NCI-H748 treated with DMSO at 0.1 percent for 48 hours (cell line): Measurements from ENCODE around the gene MEGF11.

Experiments
- DNase-seq: peaks from one replicate; lab custom pipeline; 2025; lab: John Stamatoyannopoulos, UW

MEGF11 gene

DNA sequence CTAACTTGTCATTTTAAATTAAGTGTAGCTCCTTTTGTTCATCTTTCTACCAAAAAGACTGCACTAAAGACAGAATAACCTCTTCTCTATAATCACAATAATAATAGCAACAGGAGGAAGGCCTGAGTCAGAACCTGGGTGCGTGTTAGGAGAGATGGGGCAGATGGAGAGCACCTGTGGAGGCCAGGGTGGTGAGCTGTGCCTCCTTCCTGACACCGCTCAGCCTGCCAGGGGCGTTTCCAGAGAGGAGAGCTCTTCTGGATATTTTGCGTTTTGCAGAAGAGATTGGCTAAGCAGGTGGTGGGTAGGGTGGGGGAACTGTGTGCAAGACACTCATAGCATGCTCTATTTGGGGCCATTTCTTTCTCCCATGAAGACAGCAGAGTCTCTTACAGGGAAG is 83.5 kb downstream of the MEGF11 start:
- DNase-seq: no peak

DNA sequence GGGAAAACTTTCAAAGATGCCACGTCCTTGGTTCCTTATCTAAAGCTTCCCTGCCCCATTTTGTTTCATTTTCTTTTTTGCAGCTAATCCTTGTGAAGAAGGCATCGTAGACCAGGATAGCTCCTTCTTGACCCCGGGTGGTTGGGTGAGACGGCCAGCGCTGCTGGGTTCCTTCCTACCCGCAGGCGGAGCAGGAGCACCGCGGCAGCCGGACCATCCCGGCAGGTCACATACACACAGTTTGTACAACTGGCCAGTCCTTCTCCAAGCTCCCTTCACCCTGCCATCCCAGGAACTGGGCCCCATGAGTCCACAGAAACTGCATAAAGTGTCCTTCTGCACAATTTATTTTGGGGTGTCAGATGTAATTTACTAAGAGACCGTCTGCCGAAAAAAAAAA is 83.9 kb downstream of the MEGF11 start:
- no peak for DNase-seq

DNA sequence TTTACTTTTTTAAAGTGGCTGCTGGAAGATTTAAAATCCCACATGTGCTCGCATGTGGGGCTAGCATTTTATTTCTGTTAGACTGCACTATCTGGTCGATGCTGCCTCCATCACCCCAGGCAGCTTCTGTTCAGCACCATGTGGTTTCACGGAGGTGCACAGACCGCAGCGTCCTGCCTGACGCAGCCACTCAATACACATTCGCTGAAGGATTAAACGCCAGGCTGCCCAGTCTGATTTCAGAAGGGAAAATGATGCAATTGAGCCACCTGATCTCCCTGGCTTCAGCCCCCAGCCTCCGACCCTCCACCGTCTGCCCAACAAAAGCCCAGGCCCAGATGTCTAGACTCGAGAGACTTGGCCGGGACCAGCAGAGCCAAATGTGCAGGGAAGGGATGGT is 84.5 kb downstream of the MEGF11 start:
- no peak for DNase-seq

DNA sequence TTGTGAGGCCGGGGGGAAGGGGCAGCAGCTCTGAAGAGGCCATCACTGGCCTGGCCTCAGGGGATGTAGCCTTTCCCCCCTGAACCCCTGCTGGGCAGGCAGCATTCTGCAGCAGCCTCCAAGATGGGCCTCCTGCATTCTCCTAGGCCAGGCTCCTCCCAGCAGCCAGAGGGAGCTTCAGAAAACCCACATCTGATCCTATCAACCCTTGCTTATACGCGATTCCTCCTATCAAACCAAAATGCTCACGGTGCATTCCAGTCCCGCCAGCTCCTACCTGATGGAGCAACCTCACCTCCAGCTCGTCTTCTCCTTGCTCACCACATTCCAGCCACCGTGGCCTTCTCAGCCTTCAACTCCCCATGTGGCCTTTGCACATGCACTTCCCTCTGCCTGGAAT is 85.7 kb downstream of the MEGF11 start:
- no peak for DNase-seq

DNA sequence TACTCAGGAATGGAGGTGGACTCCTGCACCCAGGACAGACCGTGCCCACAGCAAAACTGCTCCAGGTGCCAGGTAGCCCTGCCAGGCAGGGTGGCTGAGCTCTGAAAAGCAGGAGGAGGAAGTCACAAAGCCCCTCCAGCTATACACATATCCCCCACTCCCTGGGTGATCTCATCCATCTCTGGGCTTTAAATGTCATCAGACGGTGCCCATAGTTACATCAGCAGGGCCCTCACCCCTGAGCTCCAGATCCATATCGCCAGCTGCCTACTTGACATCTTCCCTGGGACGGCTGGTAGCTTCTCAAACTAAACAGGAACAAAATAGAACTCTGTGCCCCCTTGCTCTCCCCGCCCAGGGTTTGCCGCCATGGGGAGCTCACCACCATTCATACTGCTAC is 87.7 kb downstream of the MEGF11 start:
- no peak for DNase-seq

DNA sequence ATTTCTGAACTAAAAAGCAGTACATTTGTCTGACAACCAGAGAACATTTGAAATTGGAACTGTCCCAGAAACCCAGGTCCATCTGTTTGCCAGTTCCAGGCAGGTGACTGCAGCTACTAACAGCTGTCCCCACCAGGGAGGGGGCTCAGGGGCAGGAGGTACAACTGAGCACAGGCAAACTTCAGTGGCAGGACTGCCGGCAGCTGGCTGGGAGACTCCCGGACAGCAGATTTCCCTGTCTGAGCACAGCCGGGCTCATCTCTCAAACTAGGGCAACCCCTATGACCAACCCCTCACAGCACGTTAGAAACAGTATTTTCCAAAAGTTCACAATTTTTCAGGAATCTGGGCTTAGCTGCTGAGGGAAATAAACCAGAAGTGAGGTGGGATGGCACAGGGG is 88.8 kb downstream of the MEGF11 start:
- DNase-seq: no peak

DNA sequence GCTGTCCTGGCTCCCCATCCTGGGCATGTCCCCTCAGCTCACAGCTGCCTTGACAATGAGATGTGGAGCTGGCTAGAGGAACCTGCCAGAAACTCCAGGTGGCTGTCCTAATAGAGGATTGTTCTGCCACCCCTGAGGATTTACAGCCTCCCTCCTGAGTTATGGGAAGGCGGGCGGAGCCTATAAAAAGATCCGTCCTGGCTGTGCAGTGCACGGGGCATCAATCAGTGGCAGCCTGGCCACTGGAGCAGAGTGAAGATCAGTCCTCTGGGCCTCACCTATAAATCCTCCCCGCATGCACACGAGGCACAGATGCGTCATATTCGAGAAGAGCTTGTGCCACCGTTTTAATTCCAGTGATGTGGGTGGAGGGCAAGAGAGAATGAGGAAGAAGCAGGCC is 90.0 kb downstream of the MEGF11 start:
- DNase-seq: no peak

DNA sequence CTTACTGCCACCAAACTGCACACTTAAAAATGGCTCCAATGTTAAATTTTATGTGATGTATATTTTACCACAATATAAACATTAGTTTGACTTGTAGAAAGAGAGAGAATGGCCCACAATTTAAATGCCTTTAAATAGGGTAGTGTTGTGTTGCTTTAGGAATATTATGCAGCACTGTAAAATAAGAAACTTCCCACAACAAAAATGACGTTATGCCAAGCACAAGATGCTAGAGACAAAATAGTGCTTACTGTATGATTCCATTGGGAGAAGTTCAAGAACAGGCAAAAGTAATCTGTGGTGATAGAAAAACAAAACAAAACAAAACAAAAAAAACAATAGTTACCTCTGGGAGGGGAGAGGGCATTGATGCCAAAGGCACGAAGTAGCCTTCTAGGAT is 91.3 kb downstream of the MEGF11 start:
- DNase-seq: no peak

DNA sequence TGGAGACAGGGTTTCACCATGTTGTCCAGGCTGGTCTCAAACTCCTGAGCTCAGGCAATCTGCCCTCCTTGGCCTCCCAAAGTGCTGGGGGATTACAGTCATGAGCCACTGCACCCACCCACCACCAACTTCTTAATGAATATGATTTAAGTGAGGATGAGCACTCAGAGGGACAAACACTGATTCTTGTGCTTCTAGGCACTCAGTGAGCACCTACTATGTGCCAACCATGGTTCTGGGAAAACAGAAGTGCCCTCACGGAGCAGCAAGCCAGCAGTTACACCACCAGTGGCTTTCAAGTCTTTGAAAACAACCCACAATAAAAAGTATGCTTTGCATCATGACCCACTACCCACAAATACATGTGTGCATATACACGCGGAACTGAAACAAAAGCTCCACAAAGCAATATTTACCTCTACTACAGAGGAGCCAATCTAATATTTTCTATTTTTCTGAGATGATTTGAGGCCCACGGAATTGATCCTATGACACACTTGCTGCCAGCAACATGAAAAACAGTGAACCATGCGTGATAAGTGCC is 91.9 kb downstream of the MEGF11 start:
- no peak for DNase-seq

DNA sequence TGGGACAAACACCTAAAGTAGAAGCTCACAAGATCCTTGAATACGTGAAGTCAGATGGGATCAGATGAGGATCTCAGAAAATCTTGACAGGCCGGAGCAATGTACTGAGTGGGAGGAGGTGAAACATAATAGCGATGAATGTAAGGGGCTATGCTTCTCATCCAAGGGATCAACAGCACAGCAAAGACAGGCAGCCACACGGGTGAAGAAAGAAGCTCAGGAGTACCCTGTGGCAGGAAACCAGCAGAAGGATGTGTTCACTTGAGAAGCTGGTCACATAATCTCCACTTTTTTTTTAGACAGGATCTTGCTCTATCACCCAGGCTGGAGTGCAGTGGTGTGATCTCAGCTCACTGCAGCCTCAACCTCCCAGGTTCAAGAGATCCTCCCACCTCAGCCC is 92.4 kb downstream of the MEGF11 start:
- DNase-seq: no peak

DNA sequence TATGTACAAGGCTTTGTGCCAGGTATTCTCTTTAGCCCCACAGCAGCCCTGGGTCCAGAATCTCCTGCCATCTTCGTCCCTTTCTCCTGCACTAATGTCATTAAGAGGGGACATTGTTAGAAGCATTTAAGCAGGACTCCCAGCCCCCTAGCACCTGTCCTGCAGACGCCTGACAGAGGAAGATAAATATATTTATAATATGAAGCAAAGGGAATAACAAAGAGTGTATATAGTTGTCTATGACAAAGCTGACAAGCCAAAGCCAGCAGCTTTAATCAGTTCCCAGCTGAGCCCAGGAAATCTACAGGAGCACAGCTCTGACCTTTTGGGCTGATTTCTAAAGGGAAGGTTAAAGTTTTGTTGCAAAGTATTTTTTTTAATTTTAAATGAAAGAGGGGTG is 96.0 kb downstream of the MEGF11 start:
- no peak for DNase-seq

DNA sequence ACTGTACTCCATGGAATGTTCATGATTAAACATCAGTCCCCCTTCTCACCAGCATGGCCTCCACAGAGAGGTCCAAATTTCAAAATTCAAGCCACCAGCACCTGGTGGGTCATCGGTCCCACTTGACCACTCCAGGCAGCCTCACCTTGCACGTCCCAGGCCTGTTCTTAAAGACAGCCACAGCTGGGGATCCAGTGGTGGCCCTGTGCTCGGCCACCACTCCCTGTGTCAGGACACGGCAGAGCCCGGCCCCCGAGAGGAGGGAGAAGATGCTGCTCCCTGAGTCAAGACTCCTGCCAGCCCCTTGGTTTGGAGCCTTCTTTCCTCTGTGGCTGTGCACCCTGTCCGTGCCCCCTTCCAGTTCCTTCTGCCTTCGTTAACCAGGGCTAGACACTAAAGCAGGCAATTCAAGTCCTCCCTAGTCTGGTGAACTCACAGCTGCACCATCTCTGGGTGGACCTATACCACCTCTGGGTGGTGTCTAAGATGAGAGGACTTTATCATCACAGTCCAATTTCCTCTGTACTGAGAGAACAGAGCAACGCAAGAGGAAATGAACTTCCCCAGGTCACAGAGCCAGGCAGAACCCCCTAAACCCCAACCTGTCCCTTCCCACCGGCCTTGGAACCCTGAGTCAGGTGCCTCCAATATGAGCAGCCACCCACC is 97.1 kb downstream of the MEGF11 start:
- no peak for DNase-seq

DNA sequence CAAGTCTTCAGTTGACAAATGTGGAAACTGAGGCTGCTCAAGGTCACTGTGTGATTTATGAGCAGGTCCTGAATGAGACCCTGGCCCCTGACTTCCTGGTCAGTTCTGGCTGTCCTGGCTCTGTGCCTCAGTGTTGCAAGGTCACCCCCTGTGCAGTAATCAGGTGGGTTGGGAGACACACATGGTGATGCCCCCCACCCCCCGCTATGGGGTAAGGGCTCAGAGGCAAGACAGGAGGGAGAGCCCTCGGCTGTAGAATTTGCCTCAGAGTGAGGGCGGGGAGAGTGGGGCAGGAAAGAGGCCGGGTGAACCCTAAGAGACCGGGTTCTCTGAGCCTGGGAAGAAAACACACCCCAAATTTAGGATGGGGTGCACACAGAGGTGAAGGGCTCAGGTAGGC is 98.5 kb downstream of the MEGF11 start:
- DNase-seq: no peak

DNA sequence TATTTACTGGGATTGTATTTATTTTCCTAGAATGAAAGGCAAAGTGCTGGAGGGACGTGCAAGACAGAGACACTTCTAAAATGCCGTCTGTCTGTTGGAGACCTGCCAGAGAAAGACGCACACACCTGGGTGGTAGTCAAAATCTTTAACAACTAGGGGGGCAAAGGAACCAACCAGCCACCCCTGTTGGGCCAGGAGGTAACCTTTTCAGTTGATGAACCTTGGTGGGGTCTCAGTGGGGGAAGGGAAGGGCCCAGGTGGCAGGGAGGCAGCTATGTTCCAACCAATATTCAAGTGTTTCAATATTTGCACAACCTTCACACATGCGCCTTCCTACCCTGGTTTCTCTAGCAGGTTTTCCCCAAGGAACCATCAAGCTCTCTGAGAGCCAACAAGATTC is 99.0 kb downstream of the MEGF11 start:
- DNase-seq: peak; percentile 38

DNA sequence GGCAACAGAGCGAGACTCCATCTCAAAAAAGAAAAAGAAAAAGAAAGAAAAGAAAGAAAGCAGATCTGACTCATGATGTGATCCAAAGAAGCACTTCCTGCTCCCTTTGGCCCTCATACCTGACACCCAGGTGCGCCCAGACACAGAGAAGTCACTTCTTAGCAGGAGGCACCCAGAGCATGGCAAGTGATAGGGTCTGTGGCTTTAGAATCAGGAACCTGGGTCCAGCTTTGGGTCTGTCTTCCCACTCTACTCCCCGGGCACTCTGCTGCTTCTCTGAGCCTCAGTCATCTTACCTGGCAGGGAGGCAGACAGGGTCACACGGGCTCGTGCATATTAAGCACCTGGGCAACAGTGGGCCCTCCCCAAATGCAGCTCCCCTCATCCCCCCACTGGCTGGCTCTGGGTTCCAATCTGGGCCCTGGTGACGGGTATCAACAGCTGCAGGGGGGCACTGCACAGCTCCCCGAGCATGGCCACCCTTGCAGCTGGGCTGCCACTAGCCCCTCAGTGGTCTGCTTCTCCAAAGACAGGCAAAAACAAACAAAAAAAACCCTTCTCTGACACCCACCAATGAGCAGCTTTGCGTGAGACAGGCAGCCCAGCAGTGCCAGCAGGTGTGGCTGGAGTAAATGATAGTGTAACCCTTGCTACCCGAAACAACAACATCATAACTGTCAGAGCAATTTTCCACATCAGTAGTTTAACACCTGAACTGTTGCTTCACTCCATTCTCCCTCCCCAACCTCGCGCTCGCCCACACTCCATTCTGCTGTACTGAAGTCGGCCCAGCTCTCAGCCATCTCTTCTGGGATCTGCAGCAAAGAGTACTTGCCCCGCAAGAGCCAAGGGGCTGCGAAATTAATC is 99.8 kb downstream of the MEGF11 start:
- DNase-seq: peak; percentile 93

DNA sequence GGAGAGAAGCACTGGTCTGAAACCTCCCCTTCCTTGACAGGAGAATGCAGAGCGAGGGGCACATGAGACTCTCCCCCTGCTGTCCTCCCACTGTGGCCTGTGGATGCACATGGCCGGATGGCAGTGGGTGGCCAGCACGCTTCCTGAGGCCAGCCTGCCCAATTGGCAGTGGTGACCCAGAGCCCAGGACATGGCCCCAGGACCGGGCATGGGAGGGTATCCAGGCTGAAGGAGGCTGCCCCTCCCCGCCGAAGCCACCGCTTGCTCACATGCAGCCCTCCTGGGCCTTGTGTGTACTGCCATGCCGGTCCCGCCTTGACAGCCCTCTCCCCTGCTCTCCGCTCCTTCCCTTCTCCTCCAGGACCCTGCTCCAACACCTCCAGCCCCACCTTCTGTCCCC is 100.9 kb downstream of the MEGF11 start:
- no peak for DNase-seq

DNA sequence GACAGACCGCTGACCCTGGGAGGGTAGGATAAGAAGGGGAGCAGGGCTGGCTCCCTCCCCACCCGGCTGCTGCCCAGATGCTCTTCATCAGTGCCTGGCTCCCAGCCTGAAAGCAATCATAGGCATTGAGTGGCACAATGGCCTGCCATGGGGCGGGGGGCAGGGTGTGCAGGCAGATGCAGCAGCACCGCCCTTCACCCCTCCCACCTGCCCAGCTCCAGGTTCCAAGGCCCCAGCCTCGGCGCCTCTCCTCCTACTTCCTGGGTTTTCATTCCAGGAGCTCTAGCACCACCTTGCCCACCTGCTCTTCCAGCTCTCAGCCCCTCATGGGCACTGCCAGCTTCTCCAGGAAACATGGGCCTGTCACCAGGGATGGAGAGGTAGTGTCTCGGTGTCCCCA is 101.7 kb downstream of the MEGF11 start:
- DNase-seq: peak; percentile 5

DNA sequence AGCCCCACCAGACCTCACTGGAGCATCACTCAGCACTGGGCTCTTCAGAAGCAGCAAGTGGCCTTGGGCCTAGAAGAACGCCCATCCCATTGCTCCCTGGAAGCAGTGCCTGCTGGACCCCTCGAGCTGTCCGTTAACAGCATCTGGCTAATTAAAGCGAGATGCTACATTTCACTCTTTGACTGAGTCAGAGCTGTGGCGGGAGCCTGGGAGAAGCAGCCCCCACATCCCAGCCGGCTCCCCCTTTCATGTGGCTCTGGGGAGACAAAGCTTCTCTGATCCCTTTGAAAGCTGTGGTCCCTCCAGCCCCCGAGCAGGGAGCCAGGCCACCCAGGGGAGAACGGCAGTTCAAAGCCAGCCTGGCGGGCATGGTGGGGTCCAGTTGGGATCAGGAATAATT is 103.7 kb downstream of the MEGF11 start:
- no peak for DNase-seq

DNA sequence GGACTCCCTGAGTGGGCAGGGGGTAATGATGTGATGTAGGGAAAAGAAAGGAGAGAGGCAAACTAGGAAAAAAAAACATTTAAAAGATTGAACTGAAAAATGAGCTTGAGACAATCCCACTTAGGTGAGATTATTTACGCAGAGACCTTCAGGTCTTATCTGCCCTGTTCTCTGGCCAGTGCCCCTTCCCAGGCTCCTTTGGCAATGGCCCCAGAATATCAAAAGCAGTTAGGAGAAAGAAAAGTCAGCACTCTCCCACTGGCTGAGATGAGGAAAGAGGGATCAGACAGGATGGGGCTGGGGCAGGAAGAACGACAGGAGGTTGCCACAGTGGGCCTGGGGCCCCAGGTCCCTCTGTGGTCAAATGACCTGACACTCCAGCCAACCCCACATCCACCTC is 105.4 kb downstream of the MEGF11 start:
- DNase-seq: no peak

DNA sequence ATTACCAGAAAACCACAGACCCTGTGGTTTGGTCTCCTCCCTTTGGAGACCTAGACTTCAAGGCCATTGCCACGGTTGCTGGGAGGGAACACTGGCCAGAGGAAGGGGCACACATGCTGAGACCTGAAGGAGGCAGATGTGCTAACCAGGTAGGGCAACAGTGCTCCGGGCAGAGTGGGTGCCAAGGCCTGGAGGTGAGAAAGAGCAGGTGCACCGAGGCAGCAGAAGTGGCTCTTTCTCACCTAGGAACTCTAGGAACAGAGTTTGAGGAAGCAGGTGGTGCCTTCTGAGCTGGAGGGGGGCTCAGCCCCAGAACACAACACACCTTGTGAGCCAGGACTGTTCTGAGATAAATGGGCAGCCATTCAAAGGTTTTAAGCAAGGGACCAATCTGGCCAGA is 106.1 kb downstream of the MEGF11 start:
- no peak for DNase-seq

DNA sequence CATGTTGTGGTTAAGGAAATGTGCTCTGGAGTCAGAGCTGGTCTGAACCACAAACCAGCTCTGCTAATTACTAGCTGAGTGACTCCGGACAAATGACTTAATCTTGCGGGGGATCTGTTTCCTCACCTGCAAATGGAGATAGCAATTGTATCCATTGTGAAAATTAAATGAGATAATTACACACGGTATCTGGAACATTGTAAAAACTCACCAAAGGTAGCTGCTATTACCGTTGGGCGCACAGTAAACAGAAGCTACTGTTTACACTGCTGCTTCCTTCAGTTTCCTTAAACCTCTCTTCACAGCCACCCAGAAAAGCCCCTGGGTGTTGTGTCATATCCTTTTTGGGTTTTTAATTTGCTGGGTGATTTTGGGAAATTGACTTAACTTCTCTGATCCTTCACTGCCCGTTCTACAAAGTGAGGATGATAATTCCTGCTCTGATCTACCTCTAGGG is 107.8 kb downstream of the MEGF11 start:
- peak; percentile 76 for DNase-seq

DNA sequence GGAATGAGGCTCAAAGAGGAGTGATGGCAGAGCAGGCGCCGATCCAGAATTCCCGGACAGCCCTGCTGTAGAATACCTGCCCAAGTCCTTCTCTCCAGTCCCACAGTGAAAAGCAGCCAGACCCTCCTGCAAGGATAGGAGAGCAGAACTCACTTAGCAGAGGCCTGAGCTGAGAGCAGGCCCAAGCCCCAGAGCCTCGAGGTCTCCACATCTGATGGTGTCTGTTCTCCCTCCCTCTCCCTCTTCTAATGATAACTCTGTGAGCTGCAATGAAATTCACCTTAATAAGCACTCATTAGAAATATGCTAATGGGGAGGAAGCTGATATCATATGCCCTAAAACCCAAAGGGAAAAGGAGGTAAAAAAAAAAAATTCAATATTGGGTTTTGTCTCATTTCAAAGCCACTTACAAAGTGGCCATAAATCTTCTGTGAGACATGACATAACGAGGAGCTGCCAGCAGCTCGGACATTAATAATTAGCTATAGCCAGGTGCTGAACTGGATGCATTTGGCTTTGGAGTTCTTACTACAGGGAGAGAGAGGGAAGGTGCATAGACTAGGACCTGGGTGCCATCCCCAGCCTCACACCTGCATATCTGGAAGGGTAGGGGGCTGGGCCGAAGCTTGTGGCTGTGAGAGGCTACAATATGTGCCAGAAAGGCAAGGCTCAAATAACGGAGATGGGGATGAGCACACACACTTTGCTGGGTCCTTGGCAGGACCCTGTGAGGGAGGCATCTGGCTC is 108.4 kb downstream of the MEGF11 start:
- DNase-seq: no peak

DNA sequence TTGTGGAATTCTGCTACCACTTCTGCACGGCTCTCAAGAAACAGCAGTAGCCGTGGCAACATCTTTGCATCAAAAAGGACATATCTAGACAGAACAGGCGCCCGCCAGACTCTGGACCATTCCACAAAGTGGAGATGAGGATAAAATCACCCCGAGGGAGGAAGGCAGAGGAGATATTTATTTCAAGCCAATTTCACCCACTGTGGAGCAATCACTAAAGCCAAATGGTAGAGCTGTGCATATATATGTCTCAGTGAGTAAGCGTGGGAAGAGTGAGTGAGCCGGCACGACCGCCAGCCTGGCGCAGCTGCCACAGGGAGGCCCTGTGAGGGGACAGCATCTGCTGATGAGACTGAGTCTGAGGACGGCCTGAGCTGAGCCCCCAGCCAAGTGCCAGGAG is 111.3 kb downstream of the MEGF11 start:
- no peak for DNase-seq
